SK-N-SH treated with all-trans-retinoic acid at 6 μM for 48 hours (cell line): ENCODE results near the gene HNRNPA3.

ENCODE experiments used
- ARNTL ChIP-seq: fragments of 450-650 bp; formaldehyde crosslinking; IDR thresholded peaks from 2 replicates; pipeline ENCODE4 v1.5.0; 2020; ENCODE audit warnings: low read depth, mild to moderate bottlenecking, moderate library complexity, borderline replicate concordance
- SNAI2 ChIP-seq: fragments of 250-450 bp; sonication (Bioruptor Pico); IDR thresholded peaks from 2 replicates; pipeline ENCODE4 v1.5.0; 2020; ENCODE audit warnings: mild to moderate bottlenecking, moderate library complexity
- ZFP3 ChIP-seq: fragments of 250-450 bp; sonication (Bioruptor Pico); IDR thresholded peaks from 2 replicates; pipeline ENCODE4 v1.5.0; 2020; ENCODE audit warnings: mild to moderate bottlenecking, moderate library complexity
- TF ChIP-seq, protein P1 (sequence below): fragments of 250-450 bp; sonication (Bioruptor Pico); IDR thresholded peaks from 2 replicates; pipeline ENCODE4 v1.8.0; 2020; ENCODE audit warnings: mild to moderate bottlenecking, moderate library complexity, borderline replicate concordance
- TF ChIP-seq, protein P2 (sequence below): fragments of 250-450 bp; sonication (Bioruptor Pico); IDR thresholded peaks from 2 replicates; pipeline ENCODE4 v1.5.1; 2021; ENCODE audit warnings: mild to moderate bottlenecking, moderate library complexity

DNA sequence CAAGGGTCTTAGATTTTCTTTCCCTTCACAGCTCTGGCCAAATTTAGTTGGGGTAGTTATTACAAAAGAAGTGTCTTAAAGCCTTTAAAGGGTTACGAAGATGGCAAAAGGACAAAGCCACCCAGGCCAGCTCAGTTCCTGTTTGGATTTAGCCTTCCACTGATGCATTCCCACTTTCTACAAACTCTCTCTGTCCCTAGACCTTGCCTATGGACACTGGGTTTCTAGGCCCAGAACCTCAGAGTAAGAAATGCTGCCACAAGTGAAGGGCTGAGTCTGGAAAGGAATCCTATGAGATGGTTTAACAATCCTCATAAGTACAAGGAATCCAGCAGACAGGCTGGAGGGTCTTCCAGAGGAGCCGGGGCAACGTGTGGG, 38.6 kb downstream of the HNRNPA3 start:
- TF ChIP-seq, protein P1, sequence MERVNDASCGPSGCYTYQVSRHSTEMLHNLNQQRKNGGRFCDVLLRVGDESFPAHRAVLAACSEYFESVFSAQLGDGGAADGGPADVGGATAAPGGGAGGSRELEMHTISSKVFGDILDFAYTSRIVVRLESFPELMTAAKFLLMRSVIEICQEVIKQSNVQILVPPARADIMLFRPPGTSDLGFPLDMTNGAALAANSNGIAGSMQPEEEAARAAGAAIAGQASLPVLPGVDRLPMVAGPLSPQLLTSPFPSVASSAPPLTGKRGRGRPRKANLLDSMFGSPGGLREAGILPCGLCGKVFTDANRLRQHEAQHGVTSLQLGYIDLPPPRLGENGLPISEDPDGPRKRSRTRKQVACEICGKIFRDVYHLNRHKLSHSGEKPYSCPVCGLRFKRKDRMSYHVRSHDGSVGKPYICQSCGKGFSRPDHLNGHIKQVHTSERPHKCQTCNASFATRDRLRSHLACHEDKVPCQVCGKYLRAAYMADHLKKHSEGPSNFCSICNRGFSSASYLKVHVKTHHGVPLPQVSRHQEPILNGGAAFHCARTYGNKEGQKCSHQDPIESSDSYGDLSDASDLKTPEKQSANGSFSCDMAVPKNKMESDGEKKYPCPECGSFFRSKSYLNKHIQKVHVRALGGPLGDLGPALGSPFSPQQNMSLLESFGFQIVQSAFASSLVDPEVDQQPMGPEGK (CRISPR knock-in tag): no peak
- no peak for TF ChIP-seq ZFP3 (CRISPR knock-in tag)
- TF ChIP-seq SNAI2: no peak
- TF ChIP-seq ARNTL (CRISPR knock-in tag): no peak
- TF ChIP-seq, protein P2, sequence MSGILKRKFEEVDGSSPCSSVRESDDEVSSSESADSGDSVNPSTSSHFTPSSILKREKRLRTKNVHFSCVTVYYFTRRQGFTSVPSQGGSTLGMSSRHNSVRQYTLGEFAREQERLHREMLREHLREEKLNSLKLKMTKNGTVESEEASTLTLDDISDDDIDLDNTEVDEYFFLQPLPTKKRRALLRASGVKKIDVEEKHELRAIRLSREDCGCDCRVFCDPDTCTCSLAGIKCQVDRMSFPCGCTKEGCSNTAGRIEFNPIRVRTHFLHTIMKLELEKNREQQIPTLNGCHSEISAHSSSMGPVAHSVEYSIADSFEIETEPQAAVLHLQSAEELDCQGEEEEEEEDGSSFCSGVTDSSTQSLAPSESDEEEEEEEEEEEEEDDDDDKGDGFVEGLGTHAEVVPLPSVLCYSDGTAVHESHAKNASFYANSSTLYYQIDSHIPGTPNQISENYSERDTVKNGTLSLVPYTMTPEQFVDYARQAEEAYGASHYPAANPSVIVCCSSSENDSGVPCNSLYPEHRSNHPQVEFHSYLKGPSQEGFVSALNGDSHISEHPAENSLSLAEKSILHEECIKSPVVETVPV (CRISPR knock-in tag): no peak
